Stimulated activated CD8-positive, alpha-beta memory T cell treated with anti-CD3 and anti-CD28 coated beads, Interleukin-4, amount 100 ng/mL, for 24 hours (primary cell): ENCODE results near the gene EFCAB11.
A peak's percentile ranks its signal among the peaks of the same experiment; 100 is the strongest.

Experiments used
- DNase-seq: peaks from one replicate; pipeline ENCODE4 v3.0.0-alpha.2; 2020; ENCODE audit warnings: low read depth

Gene EFCAB11

GRCh38 chr14:89767861-89768268 lies 186.7 kb downstream of the EFCAB11 start:
- DNase-seq: peak; percentile 24

GRCh38 chr14:89767131-89767530 lies 187.4 kb downstream of the EFCAB11 start:
- no peak for DNase-seq

DNA sequence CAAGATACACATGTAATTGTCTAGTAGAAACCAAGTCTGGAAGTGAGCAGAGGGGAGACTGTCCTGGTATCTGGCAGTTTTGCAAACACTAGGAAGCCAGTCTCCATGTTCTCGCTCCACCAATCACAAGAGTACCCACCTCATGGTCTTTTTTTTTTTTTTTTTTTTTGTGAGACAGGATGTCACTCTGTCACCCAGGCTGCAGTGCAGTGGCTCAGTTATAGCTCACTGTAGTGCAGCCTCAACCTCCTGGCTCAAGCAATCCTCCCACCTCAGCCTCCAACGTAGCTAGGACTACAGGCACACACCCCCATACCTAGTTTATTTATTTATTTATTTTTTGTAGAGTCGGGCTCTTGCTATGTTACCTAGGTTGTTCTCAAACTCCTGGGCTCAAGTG lies 189.2 kb downstream of the EFCAB11 start:
- DNase-seq: no peak

DNA sequence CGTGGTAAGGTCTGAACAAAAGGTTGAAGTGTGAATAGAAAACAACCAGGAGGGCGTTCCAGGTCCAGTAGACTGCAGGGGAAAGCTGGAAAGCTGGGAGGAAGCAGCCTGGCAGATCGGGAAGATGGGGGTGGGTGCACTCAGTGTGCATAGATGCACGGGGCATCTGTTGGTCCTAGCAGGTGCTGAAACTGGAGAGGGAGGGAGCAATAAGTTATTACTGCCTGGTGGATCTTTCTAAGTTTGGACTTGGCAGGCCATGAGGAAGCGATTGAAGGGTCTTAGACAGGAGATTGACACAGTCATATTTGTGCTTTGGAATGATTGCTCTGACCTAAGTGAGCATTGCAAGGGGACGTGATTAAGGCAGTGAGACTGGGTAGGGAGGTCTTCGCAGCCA lies 194.4 kb downstream of the EFCAB11 start:
- no peak for DNase-seq

DNA sequence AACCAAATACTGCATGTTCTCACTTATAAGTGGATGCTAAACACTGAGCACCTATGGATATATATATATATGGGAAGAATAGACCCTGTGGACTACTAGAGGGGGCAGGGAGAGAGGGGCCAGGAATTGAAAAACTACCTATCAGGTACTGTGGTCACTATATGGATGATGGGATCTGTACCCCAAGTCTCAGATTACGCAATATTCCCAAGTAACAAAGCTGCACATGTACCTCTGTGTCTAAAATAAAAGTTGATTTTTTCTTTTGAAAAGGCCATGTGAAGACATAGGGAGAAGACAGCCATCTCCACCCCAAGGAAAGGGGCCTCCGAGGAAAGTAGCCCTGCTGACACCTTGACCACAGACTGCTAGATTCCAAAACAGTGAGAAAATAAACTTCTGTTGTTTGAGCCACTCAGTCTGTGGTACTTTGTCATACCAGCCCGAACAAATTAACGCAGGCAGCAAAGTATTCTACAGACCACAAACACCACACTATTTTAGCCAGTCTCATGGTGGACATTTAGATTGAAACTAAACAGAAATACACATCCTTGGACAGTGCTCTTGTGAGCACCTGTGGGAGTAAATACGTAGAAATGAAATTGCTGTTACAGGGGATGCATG lies 197.1 kb downstream of the EFCAB11 start:
- no peak for DNase-seq

DNA sequence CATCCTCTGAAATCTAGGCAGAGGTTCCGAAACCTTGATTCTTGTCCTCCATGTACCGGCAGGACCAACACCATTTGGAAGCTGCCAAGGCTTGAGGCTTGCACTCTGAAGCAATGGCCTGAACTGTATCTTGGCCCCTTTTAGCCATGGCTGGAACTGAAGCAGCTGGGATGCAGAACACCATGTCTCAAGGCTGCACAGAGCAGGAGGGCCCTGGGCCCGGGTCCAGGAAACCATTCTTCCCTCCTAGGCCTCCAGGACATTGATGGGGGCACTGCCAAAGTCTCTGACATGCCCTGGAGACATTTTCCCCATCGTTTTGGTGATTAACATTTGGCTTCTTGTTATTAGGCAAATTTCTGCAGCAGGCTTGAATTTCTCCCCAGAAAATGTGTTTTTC lies 198.7 kb downstream of the EFCAB11 start:
- DNase-seq: no peak

- no peak for DNase-seq
These were observed 200.6 kb downstream of the EFCAB11 start for GRCh38 chr14:89753828-89754412.

- no peak for DNase-seq
These were observed 203.6 kb downstream of the EFCAB11 start for GRCh38 chr14:89750908-89751392.

- no peak for DNase-seq
These were observed 204.2 kb downstream of the EFCAB11 start for GRCh38 chr14:89750281-89750755.

DNA sequence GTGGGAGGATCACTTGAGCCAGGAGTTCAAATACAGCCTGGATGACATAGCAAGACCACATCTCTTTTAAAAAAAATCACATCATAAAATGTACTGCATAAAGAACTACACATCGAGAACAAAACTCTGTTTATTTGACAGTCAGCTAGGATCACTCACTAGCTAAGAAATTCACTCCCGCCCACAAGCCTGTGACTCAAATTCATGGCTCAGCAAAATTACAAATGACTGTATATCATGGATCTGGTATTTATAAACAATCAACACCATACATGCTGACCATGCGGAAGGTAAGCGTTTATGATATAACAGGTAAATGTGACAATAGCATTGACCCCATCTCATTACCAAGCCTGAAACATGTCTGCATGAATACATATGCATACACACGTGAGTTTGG lies 206.5 kb downstream of the EFCAB11 start:
- no peak for DNase-seq

- no peak for DNase-seq
These were observed 207.4 kb downstream of the EFCAB11 start for GRCh38 chr14:89747126-89747525.

GRCh38 chr14:89746654-89747053 lies 207.9 kb downstream of the EFCAB11 start:
- DNase-seq: no peak

DNA sequence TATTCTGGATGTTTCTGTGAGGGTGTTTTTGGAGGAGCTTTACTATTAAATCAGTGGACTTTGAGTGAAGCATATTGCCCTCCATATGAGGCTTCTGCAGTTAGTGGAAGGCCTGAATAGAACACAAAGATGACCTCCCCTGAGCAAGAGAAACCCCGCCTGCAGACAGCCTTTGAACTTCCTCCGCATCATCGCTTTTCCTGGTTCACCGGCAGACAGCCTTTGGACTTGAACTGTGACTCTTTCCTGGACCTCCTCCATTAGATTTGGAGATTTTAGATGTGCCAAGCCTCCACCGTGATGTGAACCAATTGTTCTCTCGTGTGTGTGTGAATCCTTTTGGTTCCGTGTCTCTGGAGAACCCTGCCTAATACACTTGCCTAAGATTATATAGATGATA lies 208.4 kb downstream of the EFCAB11 start:
- no peak for DNase-seq
